ENCODE data around the gene REXO4. TPM values are rescaled to one million over a fixed set of nuclear protein-coding genes. Genes with fewer than 3 reads are reported as not detected.

REXO4 gene
- total RNA-seq, 1 donor from 2014 or later: 16.8 TPM

GRCh38 chr9:133406480-133407307, 11.1 kb downstream of the REXO4 start:
- Mint-ChIP-seq H3K27ac (ENCODE audit: unreplicated experiment) (no peak overlapping the region), H3K27me3 (ENCODE audit: low read depth) (no peaks in the 10 kb centered on the region), H3K4me3 (ENCODE audit: unreplicated experiment) (no peak overlapping the region), H3K9me3 (ENCODE audit: low read depth) (no peaks in the 10 kb centered on the region), H3K36me3 (ENCODE audit: low read depth) (peaks cover 17% of the 10 kb centered on the region), H3K4me1 (ENCODE audit: low read depth) (no peaks in the 10 kb centered on the region)
- TF ChIP-seq CTCF (IDR thresholded peaks at IDR 0.05): peak; percentile 91
- DNase-seq (ENCODE audit: low spot score): no peak

GRCh38 chr9:133405508-133406438, 12.0 kb downstream of the REXO4 start:
- Mint-ChIP-seq H3K9me3 (ENCODE audit: low read depth) (no peaks in the 10 kb centered on the region), H3K4me1 (ENCODE audit: low read depth) (no peaks in the 10 kb centered on the region), H3K27me3 (ENCODE audit: low read depth) (no peaks in the 10 kb centered on the region), H3K27ac (ENCODE audit: unreplicated experiment) (no peak overlapping the region), H3K4me3 (ENCODE audit: unreplicated experiment) (no peak overlapping the region), H3K36me3 (ENCODE audit: low read depth) (peaks cover 16% of the 10 kb centered on the region)
- TF ChIP-seq CTCF (IDR thresholded peaks at IDR 0.05): no peak
- no peak for DNase-seq (ENCODE audit: low spot score)

GRCh38 chr9:133404454-133405002, 13.3 kb downstream of the REXO4 start:
- no peak for DNase-seq (ENCODE audit: low spot score)
- Mint-ChIP-seq H3K27me3 (ENCODE audit: low read depth) (no peaks in the 10 kb centered on the region), H3K4me3 (ENCODE audit: unreplicated experiment) (no peak overlapping the region), H3K9me3 (ENCODE audit: low read depth) (no peaks in the 10 kb centered on the region), H3K4me1 (ENCODE audit: low read depth) (no peaks in the 10 kb centered on the region), H3K27ac (ENCODE audit: unreplicated experiment) (no peak overlapping the region), H3K36me3 (ENCODE audit: low read depth) (peaks cover 9% of the 10 kb centered on the region)
- TF ChIP-seq CTCF (IDR thresholded peaks at IDR 0.05): no peak

- DNase-seq (ENCODE audit: low spot score): no peak
- Mint-ChIP-seq H3K27me3 (ENCODE audit: low read depth) (peaks cover 3% of the 10 kb centered on the region), H3K27ac (ENCODE audit: unreplicated experiment) (no peak overlapping the region), H3K36me3 (ENCODE audit: low read depth) (peaks cover 9% of the 10 kb centered on the region), H3K9me3 (ENCODE audit: low read depth) (no peaks in the 10 kb centered on the region), H3K4me3 (ENCODE audit: unreplicated experiment) (no peak overlapping the region), H3K4me1 (ENCODE audit: low read depth) (no peaks in the 10 kb centered on the region)
- peak; percentile 70 for TF ChIP-seq CTCF (IDR thresholded peaks at IDR 0.05)
These were observed 13.9 kb downstream of the REXO4 start for GRCh38 chr9:133403766-133404453.

Data from chondrocyte (in vitro differentiated cells).